H54 (cell line): ENCODE results near the gene PRKD1.
A peak's percentile ranks its signal among the peaks of the same experiment; 100 is the strongest.

Experiments used
- DNase-seq: peaks from one replicate; pipeline ENCODE4 v3.0.0; 2011; ENCODE audit warnings: low spot score, mixed read lengths; ENCODE audit not compliant: insufficient read length
- FAIRE-seq: peaks from 3 replicates; lab custom pipeline; 2011; peaks lifted over from hg19 to GRCh38; lab: Jason Lieb, UNC
- POLR2A ChIP-seq: IDR thresholded peaks from 2 replicates; pipeline ENCODE4 v1.6.1; 2011; ENCODE audit warnings: low read depth, mild to moderate bottlenecking, low read length

Gene PRKD1

DNA sequence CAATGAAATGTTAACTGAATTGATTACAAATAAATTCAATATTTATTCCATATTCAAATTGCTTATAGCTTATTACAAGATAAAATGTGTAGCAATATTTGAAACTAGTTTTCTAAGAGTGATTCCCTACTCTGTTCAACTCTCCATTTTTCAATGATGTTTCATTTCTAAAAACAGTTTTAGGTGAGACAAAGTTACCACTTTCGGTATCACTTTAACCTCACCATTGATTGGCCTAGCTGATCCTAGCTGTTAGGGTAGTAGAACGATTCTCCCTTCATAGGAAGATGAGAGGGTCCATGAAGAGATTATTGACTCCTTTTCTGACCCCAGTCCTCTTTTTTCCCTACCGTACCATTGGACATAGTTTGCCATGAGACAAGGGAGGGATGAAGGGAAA, 373.3 kb downstream of the PRKD1 start:
- TF ChIP-seq POLR2A = no peak
- FAIRE-seq = no peak
- no peak for DNase-seq

DNA sequence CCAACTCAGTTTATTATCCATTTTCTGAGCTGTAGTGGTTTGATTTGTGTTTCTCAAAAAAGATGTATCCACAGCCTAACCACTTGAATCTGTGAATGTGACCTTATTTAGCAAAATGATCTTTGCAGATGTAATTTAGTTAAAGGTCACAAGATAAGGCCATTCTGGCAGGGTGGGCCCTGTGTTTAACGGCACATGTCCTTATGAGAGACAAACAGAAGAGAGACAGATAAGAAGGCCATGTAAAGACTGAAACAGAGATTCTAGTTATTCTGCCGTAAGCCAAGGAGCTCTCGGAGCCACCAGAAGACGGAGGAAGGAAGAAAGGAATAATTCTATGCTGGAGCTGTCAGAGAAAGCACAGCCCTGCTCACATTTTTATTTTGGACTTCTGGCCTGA, 374.2 kb downstream of the PRKD1 start:
- TF ChIP-seq POLR2A = no peak

DNA sequence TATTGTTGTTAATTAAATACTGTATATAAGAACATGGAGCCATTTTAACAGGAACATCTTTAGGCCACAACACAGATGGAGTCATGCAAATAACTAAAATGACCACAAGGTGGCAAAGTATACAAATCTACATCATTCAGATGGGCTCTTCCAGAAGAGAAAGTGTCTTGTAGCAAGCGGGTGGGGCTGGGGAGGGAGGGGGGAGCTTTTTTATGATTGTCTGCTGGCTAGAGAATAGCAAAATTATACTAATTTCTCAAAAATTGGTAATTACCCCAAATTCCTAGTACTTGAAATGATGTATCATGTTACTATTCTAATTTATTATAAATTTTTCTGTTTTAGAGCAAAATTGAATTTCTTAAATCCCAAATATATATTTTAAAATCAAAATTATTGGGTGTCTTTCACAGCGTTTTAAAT, 378.7 kb downstream of the PRKD1 start:
- DNase-seq = peak; percentile 19
- FAIRE-seq = peak; percentile 52
- no peak for TF ChIP-seq POLR2A

More for the DNA sequence above, 374.2 kb downstream of the PRKD1 start:
- FAIRE-seq (no peak), DNase-seq (no peak)

DNA sequence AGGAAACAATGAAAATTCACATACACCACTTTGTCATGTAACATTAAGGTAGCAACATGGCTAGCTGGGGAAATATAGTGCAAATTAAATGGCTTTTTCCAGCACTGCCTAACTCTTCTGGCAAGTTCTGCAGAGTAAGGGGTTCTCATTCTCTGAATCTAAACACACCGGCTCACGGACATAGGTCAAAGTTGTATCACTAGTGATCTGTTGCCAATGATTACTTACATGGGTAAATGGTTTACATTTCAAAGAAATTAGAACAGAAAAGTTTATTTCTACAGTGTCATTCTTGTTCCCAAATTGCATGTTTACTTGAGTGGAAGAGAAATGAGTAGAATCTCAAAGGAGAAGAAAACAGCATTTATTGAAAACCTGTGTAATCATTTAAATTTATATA, 381.9 kb downstream of the PRKD1 start:
- no peak for DNase-seq
- TF ChIP-seq POLR2A = no peak
- FAIRE-seq = no peak

DNA sequence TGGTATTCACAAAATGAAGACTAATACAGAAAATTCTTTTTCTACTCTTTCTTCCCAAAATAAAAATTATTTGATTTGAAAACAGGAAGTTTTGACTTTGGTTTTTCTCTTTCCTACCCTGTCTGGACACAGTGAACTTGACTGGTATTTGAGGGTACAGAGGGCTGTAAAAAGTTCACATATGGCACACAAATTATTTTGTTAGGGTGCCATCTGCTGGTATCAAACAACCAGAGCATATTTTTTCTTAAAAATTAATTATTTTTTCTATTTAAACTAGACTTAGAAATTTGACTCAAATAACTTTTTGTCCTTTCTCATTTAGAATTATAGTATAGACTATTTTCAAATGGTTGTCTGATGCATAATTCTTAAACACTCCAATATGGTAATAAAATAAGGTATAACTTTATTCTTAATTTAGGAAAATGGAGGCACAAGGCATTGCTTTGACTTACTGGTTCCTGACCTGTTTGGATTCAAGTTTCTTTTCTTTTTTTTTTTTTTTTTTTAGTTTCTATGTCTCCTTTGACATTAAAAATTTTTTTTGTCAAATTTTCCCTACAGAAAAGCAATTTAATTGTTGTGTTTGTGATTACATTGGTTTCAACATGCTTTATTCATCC, 390.6 kb downstream of the PRKD1 start:
- DNase-seq (no peak), FAIRE-seq (no peak)
- TF ChIP-seq POLR2A = no peak

DNA sequence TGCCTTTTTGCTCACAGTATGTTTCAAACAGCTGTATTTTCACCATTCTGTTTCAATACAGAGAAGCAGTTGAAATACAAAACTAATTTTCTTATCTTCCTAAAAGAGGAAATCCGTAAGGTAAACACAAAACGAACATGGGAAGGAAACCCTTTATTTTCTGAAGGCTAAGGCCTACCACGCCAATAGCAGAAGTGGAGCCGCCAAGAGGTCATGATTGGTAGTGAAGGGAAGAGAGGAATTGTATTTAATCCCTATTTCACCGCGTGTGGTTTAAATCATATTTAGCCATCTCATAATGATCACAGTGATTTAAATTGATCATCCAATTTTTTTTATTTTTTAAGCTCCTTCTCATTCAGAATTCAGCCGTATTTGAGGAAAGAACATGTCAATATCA, 398.2 kb downstream of the PRKD1 start:
- no peak for DNase-seq
- no peak for FAIRE-seq
- TF ChIP-seq POLR2A = no peak

DNA sequence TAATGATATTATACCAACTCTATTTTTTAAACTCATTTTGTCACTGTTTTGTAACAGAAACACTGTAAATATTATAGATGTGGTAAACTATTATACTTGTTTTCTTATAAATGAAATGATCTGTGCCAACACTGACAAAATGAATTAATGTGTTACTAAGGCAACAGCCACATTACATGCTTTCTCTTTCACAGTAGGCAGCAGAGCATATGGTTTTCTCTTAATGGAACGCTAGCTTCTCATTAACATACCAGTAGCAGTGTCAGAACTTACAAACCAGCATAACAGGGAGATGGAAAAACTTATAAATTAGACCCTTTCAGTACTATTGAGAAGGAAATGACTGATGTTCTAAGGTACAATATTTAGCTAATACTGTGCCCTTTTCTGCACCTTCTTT, 398.8 kb downstream of the PRKD1 start:
- TF ChIP-seq POLR2A = no peak
- DNase-seq = no peak
- FAIRE-seq = no peak

DNA sequence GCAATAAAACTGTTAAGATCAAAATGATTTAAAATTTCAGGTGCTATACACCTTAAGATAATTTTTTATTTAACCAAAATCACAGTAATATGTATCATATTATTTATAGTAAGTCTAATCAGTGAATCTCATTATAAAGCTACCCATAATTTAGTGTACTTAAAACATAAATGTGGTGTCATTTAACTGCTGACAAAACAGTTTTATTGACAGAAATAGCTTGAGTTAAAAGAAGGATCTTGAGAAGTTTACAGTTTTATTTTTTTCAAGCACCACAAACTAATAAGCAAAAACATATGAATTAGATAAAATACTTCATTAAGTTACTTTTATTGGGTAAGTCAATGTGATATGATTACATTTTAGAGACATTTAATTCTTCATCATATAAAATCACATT, 400.4 kb downstream of the PRKD1 start:
- no peak for TF ChIP-seq POLR2A
- FAIRE-seq = no peak
- no peak for DNase-seq
